SIG-M5 treated with dmso at 0.1 percent for 504 hours (cell line): Measurements from ENCODE around the gene PFKL.
"Not testable (repeated sequence)": the region's sequence is repeated elsewhere in the genome, so short reads cannot be mapped to it uniquely, and the experiment has no call there.

Experiments
- DNase-seq: peaks from one replicate; lab custom pipeline; 2025; ENCODE audit not compliant: unreplicated experiment; lab: John Stamatoyannopoulos, UW

PFKL gene

DNA sequence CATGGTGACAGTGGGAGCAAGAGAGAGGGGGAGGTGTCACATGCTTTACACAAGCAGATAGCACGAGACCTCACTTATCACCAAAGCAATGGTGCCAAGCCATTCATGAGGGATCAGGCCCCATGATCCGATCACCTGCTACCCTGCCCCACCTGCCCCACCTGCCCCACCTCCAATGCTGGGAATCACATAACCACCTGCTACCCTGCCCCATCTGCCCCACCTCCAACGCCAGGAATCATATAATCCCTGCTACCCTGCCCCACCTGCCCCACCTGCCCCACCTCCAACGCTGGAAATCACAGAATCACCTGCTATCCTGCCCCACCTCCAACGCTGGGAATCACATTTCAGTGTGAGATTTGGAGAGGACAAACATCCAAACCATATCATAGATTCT lies 24.8 kb upstream of the PFKL start:
- no peak for DNase-seq

- no peak for DNase-seq
Observed at GRCh38 chr21:44279354-44280260, 20.2 kb upstream of the PFKL start.

DNA sequence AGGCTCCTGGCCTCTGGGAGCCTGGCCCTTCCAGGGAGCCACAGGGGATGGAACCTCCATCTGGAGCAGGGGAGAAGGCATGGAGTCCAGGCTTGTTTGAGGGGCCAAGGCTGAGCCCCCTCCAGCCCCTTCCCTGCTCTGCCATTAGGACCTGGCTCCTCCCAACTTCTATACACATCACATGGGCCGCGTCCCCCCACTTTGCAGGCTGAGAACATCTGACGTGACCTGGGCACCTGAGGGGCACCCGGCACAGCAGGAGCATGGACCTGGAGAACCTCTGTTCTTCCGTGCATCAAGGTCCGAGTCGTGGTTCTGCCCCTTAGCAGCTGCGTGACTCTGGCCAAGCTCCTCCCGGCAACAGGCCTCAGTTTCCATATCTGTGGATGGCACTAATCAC lies 18.1 kb upstream of the PFKL start:
- no peak for DNase-seq

GRCh38 chr21:44282370-44282769 lies 17.5 kb upstream of the PFKL start:
- no peak for DNase-seq

GRCh38 chr21:44283211-44283785 lies 16.6 kb upstream of the PFKL start:
- DNase-seq, result not testable (repeated sequence)

GRCh38 chr21:44283948-44284347 lies 15.9 kb upstream of the PFKL start:
- no peak for DNase-seq

- DNase-seq, result no peak
Observed at GRCh38 chr21:44285138-44285992, 14.5 kb upstream of the PFKL start, which contains the start of gene AIRE. Gene AIRE, plus strand, starts transcription at chr21:44285876. Its CDS starts 131 bp downstream, at chr21:44286007.

GRCh38 chr21:44286086-44286715 lies 13.7 kb upstream of the PFKL start:
- DNase-seq, result no peak

DNA sequence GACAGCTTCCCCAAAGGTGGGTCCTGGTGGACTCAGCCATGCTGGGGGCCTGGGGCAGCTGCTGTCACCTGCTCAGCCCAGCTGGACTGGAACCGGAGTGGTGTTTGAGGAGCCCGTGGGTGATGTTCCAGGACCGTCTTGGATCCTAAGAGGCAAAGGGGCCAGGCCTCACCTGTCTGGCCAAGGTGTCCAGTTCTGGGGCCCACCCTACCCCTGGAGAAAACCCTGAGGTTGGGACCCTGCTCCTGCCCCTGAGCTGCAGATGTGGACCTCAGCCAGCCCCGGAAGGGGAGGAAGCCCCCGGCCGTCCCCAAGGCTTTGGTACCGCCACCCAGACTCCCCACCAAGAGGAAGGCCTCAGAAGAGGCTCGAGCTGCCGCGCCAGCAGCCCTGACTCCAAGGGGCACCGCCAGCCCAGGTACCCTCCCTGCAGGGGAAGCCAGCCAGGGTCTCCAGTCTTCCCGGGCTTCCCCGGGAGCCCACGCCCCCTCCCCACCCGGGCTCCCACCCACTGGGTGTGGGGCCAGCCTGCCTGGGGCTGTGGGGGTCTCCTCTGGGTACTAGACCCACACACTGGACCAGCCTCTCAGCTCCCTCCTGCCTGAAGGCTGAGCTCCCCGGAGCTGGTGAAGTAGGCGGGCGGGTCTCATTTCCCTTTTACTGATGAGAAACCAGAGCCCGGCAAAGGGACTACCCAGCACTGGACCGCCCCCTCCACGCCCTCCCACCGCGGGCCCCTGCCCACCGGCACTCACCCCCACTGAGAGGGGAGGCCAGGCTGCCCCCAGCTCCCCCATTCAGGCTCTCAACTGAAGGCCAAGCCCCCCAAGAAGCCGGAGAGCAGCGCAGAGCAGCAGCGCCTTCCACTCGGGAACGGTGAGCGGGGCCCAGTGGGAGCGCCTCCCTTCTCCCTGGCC lies 12.9 kb upstream of the PFKL start:
- DNase-seq, result no peak

DNA sequence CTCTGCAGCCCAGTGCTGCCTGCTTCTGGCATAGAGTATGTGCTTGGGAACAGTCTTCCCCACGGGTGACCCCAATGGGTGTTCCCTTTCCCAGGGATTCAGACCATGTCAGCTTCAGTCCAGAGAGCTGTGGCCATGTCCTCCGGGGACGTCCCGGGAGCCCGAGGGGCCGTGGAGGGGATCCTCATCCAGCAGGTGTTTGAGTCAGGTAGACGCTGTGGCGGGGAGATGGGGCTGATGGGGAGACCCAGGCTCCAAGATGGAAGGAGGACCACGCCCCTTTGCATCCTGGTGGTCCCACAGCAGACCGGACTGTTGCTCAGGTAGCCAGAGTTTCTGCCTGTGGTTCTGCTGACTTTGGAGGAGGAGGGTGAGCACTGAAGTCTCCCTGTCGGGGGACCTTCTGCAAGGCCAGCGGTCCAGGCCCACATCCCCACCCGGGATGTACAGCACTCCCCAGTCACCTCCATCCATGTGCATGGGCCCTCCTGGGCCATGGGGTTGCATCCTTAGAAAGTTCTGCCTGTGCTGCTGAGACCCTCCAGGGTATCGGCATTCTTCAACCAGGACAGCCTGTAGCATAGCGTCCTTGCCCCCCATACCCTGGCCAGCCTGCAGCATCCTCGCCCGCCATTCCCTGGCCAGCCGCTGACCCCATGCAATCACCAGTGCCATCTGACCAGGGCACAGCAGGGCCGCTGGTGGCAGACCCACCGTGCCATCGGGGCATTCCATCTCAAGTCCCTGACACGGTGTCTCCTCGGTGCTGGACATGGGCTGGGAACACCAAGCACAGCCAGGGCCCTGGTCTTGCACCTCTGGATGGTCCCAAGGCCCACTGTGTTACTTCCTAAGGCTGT lies 11.4 kb upstream of the PFKL start:
- no peak for DNase-seq

GRCh38 chr21:44289381-44290010 lies 10.4 kb upstream of the PFKL start:
- DNase-seq, result no peak

DNA sequence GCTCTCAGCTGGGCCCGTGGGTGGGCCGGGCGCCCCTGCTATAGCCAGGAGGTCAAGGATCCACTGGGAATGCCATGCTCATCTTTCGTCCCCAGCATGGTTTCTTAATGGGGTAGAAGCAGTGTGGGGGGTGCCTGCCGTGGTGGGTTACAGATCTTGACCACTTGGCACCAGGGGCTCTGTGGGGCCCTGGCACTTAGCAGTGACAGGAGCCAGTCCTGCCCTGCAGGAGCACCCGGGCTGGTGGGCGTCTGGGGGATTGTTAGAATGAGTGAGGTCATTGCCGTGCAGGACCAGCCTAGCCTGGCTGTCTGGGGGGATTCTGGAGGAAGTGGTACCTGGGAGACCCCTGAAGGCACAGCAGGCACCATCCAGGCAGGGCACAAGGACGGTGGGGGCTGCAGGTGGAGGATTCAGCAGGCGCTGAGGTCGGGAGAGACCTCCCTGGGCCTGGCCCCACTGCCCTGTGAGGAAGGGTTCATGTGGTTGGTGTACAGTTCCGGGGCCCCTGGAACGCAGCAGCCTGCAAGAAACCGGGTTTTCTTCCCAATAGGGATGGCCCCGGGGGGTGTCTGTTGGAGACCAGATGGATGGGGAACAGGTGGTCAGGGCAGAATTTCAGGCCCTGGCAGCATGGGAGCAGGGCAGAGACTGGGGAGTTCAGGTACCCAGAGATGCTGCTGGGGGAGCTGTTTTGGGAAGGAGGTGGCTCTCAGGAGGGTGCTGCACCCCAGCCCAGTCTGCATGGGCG lies 9.4 kb upstream of the PFKL start:
- DNase-seq, result no peak

- DNase-seq, result no peak
Observed at GRCh38 chr21:44291078-44291935, 8.5 kb upstream of the PFKL start.

DNA sequence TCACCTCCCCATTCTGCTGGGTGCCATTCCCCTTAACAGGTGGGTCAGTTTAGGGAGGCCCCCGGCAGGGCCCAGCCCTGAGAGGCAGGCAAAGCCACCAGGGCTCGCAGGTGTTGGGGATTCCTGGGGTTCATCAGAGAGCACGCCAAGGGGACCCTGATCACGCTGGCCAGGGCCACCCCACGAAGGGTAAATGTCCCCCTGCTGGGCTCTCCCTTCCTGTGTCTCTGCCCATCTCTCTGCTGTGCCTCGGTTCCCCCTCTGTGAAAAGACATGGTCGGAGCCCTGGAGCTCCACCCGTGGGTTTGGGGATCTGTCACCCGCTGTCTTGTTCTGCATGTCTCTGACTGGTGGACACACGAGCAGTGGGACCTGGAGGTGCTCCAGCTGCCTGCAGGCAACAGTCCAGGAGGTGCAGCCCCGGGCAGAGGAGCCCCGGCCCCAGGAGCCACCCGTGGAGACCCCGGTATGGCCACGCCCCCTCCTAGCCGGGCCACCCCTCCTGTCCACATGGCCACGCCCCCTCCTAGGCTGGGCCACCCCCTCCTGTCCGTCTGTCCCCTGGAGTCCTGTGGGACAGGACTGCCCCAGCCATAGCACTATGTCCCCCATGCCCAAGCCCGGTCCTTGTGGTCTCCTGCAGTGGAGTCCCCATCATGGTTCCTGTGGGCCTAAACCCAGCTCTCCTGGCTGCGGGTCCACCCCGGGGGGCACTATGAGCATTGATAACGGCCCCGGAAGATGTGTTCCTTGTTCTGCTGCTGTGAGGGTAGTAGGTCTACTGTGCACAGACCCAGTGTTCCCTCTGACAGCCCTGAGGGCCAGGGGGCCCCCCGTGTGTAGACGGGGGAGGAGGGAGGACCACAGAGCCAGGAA lies 7.7 kb upstream of the PFKL start:
- DNase-seq, result no peak

- no peak for DNase-seq
Observed at GRCh38 chr21:44292812-44293195, 7.0 kb upstream of the PFKL start.
